Activated CD4-positive, alpha-beta T cell treated with anti-CD3 and anti-CD28 coated beads, Interleukin-10, Interleukin-2, amounts not matched to agents 100 ng/mL and 50 ng/mL, durations not matched to agents 16 hours and 8 hours (primary cell): ENCODE measurements around the gene PDCD1LG2.
A peak's percentile ranks its signal among the peaks of the same experiment; 100 is the strongest.
"Not testable (repeated sequence)": the region's sequence is repeated elsewhere in the genome, so short reads cannot be mapped to it uniquely, and the experiment has no call there.

Experiments
- DNase-seq: peaks from one replicate; pipeline ENCODE4 v3.0.0-alpha.2; 2020

PDCD1LG2 gene

DNA sequence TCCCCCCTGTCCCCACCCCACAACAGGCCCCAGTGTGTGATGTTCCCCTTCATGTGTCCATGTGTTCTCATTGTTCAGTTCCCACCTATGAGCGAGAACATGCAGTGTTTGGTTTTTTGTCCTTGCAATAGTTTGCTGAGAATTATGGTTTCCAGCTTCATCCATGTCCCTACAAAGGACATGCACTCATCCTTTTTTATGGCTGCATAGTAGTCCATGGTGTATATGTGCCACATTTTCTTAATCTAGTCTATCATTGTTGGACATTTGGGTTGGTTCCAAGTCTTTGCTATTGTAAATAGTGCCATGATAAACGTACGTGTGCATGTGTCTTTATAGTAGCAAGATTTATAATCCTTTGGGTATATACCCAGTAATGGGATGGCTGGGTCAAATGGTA is 15.6 kb upstream of the PDCD1LG2 start:
- not testable (repeated sequence) for DNase-seq

DNA sequence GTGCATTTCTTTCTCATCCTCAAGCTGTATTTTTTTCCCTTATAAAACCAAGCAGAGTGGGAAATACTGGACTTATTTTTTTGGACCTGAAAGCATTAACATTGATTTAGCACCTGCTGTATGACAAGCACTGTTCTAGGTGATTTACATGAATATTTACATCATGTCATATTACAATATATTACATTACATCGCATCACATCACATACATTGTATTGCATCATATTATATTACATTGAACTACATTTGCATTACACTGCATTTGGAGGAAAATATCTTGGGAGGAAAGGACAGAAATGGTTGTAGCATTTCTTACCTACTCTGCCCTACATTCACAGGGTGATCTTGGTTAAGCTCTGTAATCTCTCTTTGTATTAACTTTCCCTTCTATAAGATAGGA is 11.2 kb upstream of the PDCD1LG2 start:
- no peak for DNase-seq

DNA sequence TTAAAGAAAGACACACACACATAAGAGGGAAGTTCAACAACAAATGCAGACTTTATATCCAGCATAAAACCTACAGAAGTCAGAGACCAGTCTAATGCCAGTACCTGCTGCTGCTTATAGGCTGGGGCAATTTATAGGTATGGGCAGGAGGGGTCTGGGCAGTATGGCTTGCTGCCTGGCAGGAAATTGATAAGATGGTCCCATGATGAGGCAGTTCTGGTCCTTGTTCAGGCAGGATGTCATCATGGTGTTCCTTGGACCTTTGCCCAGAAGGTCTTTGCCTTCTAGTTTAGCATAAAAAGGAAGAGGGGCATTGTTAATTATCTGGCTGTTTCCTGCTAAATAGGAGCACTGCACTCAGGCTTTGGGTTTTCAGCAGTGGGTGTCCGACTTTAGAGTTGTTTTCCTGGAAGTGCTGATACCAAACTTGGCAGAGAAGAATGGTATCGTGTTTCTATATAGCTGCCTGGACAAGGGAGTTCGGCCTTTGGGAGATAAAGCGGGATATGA is 10.4 kb upstream of the PDCD1LG2 start:
- DNase-seq = no peak

DNA sequence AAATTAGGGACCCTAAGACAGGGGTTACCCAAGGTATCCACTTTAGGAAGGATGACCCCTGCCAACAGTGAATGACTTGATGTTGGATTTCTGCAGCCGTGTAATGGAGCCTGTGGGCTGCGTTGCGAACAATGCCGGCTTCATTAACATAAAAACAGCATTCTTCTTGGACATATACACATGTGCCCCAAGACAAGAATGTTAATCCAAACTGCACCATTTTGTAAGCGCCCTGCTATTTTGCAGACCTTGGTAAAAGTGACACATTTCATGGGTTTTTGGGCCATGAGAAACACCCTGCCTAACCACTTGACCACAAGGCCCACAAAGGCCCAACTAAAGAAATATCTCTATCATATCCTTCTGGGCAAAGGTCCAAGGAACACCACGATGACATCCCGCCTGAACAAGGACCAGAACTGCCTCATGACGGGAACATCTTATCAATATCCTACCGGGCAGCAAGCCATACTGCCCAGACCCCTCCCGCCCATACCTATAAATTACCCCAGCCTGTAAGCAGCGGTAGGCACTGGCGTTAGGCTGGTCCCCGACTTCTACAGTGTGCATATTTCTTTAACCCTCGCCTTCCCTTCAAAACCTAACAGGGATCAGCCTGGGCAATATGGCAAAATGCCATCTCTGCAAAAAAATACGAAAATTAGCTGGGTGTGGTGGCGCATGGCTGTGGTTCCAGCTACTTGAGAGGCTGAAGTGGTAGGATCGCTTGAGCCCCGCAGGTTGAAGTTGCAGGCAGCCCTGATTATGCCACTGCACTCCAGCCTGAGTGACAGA is 9.7 kb upstream of the PDCD1LG2 start:
- no peak for DNase-seq

DNA sequence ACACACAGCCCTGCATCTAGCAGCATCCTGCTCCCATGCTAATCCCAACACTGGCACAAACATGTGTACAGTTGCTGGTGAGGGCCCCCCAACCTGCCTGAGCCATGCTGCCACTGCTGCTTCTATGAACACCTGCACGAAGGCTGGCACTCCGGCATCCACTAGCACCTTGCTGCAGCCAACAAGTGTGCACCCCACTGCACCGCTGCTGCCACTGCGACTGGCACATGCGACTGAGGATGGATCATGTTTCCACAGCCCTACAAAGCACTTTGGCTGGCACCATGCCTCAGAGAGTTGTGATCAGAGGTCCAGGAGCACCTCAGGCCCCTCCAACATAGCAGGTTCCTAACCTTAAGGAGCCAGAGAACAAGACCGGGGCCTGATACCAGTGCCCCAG is 7.8 kb upstream of the PDCD1LG2 start:
- DNase-seq = no peak

DNA sequence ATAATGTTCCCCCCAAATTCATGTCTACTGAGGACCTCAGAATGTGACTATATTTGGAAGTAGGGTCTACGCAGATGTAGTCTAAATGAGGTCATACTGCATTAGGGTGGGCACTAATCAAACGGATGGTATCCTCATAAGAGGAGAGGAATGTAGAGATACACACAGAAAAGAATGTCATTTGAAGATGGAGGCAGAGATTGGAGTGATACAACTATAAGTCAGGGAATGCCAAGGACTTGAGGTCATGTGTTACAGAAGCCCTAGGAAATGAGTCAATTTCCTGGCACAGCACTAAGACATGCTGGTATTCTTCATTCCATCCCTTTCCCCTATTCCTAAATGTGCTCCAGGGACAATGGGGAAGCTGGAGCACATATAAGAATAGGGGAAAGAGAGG is 758 bp upstream of the PDCD1LG2 start:
- no peak for DNase-seq

DNA sequence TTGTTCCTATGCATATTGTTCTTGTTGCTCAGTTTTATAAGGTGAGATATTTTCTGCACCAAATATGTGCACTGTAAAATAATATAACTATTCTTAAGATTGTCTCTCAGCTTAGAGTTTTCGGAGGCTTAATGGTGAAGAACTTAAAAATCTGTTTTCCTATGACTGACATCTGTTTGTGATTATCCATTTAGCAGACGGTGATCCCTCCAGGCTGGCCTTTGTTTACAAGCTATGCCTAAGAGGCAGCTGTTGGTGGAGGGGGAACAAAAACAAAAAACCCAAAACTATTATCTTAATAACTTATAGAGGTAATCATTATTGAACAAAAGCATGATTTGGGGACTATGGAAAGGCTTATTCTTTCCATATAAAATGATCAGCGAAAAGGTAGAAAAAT is 658 bp downstream of the PDCD1LG2 start:
- DNase-seq = no peak

DNA sequence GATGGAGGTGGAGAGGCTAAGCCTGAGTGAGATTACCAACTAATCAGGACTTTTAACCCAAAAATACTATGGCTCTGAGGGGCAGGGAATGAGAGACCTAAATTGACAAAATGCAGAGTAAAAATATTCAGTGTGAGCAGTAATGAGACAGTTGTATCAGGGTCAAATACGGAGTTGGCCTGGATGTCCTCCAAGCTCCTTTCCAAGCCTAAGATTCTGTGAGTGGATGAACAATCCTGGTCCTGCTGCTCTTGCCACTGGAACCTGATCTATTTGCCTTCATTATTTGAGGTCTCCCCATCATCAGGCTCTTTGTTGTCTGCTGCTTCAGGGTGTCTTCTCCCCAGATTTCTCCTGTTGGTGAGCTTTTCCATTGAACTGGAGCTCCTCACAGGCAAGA is 1.1 kb downstream of the PDCD1LG2 start:
- DNase-seq = no peak

DNA sequence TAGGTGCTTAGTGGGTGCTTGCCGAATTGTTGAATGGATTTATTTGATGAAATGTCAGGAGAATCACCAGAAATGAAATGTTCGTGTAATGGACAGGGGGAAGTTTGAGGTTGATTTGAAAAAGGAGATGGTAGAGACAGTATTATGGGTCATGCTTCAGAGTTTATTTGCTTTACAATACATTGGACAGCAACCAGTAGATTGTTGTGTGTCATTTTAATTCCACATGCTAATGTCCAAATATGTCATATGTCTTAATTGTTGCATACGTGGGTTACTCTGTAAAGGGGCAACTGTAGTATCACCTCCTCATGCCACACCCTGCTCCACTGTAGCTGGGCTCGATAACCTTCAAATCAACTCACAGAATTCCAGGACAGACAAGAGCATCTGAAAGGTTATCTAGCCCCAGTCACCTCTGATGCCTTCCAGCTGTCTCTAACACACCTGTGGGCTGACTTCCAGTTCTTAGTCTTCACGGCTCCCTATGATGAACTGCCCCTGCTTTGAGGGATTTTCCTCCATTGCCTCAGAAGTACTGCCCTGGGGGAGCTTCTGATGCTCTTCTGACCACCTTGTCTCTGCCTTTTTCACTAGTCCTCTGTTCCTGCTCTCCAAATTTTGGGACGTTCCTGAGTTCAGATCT is 1.7 kb downstream of the PDCD1LG2 start:
- no peak for DNase-seq

DNA sequence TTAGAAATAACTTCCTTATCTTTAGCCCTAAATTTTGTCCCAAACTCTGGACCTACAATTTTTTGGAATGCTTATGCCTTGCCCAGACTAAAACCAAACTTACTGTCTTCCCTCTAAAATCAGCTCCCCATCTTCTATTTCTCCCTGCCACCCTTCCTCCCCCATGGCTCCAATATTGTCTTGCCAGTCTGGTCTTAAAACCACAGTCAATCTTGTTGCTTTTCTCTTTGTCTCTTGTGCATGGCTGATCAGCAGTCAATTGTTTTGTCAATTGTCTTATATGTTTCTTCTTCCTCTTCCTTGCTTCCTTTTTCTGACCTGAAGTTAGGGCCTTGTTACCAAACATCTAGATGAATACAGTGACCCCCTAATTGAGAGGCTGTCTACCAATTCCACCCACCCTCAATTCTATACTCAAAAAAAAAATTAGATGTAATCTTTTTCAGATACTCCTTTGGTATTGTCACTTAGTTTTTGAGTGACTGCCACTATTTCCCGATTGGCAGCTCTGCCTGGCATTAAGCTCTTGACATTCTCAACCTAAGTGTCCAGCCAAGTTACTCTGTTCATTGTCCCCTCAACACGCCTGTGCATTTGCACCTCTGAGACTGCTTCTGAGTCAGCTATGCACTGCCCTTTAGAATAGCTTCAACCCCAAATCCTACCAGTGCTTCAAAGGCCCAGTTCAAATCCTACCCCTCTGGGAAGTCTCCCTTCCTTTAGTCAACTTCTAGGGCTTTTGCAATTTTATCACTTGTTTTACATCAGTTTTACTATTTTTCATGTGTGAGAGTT is 2.5 kb downstream of the PDCD1LG2 start:
- DNase-seq = no peak

DNA sequence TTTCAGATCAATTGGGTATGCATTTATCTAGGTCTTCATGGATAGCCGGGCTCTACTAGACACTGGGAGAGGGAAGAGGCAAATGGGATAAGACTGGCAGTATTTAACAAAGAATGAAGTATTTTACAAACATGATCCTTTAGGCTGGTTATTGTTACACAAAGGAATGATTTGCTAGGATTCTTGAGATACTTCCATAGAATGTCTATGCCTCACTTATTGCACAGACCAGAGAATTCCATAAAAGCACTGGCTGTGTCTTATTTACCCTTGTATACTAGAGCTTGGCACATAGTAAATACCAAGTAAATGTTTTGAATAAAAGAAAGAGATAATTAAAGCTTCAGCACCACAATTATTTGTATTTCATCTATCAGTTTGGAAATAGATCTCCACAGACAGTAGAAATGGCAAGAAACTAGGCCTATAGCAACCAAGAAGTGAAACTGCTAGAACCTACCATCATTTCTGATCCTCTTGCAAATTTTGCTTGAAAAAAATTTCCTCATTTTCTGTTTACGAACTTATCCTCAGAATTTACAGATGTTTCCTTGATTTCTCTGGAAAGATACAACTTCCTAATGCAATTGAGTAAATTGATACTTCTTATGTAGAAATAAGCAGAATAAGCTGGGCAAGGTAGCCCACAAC is 3.8 kb downstream of the PDCD1LG2 start:
- DNase-seq = no peak

DNA sequence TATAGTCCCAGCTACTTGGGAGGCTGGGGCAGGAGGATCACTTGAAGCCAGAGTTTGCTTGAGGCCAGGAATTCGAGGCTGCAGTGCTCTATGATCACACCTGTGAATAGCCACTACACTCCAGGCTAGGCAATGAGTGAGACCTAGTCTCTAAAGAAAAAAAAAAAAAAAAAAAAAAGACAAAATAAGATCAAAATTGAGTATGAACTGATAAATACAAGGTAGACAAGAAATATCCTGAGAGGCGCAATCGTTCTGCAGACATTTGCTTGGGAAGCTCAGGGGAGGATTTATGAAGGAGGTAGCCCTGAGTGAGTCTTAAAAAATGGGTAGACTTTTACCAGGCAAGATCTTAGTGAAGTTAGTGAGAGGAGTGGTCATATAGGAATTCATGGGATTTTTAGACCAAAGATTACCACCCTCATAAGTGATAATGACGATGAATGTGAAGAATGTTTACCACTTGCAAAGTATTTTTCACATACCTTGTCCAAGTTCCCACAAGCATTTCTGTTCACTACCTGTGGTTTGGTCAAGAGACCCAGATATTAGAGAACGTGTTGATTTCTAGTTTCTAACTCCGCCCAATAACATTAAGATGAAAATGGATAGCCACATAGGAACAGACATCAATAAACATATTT is 4.4 kb downstream of the PDCD1LG2 start:
- no peak for DNase-seq

DNA sequence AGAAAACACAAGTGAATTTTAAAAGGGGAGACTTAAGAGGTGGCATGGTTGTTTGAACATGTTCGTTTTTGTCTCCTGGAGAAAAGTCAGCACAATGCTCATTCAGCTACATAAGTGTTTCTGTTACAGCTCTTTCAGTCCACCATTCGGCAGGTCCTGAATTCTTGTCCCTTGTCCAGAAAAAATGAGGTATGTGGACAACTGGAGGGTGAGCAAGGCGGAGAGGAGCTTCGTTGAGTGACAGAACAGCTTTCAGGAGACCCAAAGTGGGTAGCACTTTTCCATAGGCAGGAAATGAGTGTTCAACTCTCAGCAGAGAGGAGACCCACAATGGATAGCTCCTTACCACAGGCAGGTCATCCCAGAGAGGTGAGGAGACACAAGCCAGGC is 4.9 kb downstream of the PDCD1LG2 start:
- DNase-seq = no peak

DNA sequence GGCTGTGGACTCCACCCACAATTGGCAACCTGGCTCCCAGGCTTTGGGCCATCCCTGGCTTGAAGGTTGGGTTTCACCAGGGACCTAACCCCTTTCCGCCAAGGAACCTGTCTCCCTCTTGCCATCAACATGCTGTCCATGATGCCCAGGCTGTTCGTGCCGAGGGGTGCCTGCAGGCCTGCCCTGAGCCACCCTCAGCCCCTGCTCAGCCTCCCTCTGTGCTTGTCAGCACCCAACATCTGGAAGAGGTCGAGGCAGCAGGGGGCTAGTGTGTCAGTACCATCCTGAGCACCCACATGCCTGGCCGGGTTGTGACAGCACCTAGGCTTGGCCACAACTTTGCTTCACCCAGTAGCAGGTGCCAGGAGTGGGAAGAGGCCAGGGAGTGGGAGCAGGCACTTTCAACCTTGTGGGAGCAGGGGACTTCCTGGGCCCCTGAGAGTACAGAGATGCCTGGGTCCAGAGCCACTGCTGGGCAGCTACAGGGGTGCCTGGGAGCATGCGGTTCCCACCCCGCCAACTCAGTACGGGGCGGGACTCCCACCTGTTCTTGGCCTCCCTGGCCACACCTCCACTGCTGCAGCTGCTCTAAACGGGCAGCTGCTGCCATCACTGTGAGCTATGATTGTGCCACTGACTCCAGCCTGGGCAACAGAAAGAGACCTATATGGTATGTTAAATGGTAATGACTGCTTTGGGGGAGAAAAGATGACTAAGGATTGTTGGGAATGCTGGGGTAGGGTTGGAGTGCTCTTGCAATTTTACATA is 6.3 kb downstream of the PDCD1LG2 start:
- DNase-seq = no peak

DNA sequence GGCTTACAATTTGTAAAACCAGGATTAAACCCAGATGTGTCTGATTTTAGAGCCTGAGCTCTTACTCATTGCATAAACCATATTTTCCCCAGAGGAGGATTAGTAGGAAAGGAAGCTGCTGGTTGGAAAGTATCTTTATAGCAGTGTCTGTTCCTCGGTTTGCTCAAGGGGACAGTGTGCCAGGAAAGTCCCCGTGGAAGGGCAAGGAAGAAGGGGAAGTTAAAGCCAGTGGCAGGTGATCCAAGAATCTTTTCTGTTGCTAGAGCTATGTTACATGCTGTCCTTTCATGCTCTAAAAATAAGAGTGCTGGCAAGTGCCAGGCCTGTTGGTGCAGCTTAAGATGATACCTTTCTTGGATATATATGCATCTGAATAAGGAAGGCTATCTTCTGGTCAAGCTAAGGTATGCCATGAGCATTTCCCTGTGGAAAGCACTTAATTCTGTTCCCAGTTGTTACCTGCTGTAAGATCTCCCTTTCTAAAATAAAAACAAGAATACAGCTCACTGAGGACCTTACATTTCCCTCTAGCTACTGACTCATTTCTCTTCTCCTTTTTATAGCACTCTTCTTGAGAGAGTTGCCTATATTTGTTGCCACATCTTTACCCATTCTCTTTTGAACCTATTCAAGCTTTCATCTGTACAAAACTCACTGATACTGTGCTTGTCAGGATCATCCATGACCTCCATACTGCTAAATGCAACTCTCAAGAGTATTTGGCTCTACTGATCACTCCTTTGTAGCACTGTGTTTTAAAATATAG is 8.0 kb downstream of the PDCD1LG2 start:
- peak; percentile 52 for DNase-seq

DNA sequence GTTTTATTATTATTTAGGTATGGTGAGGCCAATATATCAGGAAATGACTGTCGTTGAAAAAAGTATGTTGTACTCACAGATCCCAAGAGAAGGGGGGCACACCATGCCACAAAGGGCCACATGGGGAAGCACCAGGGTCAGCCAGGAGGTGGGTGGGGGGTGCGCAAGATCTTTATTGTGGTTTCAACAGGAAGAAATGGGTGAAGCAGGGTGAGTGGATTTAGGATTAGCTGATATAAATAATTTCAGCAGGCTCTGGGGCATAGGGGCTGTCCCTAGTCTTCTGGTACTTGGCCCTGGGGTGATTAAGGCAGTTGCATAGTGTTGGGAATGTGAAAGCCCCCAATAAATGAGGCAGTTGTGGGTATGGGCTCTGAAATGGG is 8.6 kb downstream of the PDCD1LG2 start:
- DNase-seq = peak; percentile 42

DNA sequence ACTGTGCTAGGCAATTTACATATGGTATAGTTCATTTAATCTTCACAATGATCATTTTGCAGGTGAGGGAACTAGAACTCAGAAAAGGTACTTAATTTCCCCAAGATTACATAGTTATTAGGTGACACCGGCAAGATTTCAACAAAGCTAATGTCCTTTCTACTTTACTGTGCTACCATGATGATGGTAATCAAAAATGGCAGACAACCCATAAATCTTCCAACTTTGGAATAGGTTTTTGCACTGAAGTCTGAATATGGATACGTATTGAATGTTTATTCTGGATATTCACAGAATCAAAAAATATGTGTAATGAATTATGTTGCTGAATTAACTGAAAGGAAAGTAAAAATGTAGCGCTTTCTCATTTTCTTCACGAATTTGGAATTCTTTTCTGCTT is 13.8 kb downstream of the PDCD1LG2 start:
- DNase-seq = no peak

DNA sequence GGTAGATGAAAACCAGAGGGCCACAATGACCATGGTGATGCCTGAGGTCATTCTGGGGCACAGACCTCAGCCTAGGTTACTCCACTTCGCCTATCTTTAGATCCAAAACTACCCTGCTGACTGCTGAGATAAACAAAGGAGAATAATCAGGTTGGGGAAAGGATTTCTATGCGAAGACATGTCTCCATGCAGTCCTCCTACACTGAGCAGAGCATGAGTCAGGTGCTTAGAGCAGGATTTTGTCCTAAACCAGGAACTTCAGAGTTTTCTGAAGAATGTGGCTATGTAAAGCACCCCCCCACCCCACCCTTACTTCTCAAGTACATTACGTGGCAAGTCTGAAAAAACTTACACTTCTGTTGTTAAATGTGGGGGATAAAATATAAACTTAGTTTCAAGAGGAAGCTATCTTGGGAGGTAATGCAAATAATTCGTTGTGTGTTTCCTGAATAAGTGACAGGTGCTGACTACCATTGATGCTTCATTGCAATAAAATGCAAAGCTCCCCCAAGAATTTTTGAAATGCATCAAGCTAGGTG is 19.4 kb downstream of the PDCD1LG2 start:
- no peak for DNase-seq

DNA sequence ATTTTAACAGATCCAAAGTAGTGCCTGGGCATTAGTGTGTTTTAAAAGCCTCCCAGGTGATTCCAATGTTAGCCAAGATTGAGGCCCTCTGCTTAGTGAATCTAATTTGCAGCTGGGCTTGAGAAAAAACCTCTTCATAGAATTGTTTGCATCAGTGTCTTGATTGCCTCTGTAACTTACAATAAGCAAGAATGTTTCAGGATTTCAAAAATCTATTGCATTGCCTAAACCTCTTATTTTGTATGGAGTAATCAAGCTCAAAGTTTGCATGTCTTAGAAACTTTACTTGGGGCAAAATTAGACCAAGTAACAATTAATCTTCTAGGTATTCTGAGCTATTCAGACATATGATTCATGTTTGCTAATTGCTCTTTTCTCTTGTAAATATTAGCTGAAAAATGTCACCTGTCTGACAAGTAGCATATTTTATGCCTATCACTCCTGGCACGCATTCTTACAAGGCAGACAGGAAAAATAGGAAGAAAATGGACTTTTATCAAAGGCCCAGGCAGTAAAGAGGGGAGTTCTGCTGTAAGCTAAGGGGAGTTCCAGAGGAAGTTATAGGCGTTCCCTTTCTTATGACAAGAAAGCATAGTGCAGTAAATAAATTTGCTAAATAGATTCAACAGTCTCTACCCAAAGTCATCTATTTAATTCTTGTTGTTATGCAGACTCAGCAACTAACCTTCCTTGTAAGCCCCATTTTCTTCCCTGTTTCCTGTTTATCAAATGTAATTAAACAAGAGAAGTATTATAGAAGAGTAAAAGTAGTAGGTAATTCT is 21.0 kb downstream of the PDCD1LG2 start:
- DNase-seq = no peak

DNA sequence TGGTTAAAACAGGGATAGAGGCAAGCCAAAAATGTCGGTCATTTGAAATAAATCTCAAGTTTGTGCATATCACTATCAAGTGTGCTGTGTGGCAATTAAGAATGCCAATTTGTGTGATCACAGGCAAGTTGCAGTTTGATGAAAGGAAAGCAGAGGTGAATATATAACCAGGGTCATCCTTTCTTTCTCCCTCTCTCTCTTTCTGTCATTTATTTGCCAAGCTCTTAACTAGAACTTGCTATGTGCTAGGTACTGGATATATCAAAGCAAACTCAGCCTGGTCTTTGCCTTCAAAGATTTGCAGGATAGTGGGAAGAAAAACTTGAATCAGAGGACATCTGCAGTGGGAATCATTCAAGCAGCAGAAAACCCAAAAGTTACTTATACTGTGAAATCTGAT is 22.0 kb downstream of the PDCD1LG2 start:
- no peak for DNase-seq
